GM12878 (cell line): ENCODE measurements around the gene SARDH.

Experiments
- CBX5 ChIP-seq: sonication (generic); IDR thresholded peaks from 2 replicates; pipeline ENCODE4 v1.6.1; 2016; ENCODE audit warnings: low read depth, moderate library complexity, mild to moderate bottlenecking, inconsistent platforms
- E4F1 ChIP-seq: fragments of 450-650 bp; IDR thresholded peaks from 2 replicates; pipeline ENCODE4 v1.6.1; 2018; ENCODE audit warnings: borderline replicate concordance, mild to moderate bottlenecking; ENCODE audit not compliant: partially characterized antibody
- EZH2 ChIP-seq: IDR thresholded peaks from 2 replicates; pipeline ENCODE4 v1.6.1; 2012; ENCODE audit warnings: low read depth, mild to moderate bottlenecking, control low read depth, inconsistent platforms, low read length, borderline replicate concordance; ENCODE audit not compliant: control insufficient read depth
- GABPA ChIP-seq: IDR thresholded peaks from 2 replicates; pipeline ENCODE4 v1.6.1; 2014; ENCODE audit warnings: antibody characterized with exemption, low read depth, mild to moderate bottlenecking, inconsistent platforms
- IRF3 ChIP-seq: fragments of 450-650 bp; IDR thresholded peaks from 2 replicates; pipeline ENCODE4 v1.6.1; 2014; ENCODE audit warnings: mild to moderate bottlenecking
- MTA3 ChIP-seq: IDR thresholded peaks from 2 replicates; pipeline ENCODE4 v1.6.1; 2012; ENCODE audit warnings: low read length, inconsistent platforms, borderline replicate concordance
- MXI1 ChIP-seq: fragments of 150-350 bp; IDR thresholded peaks from 2 replicates; pipeline ENCODE4 v1.6.1; 2011; ENCODE audit warnings: low read depth, mild to moderate bottlenecking, inconsistent platforms, low read length, improper control_type of control experiment
- NFYB ChIP-seq: IDR thresholded peaks from 2 replicates; pipeline ENCODE4 v1.6.1; 2011; ENCODE audit warnings: low read depth, mild to moderate bottlenecking, low read length, improper control_type of control experiment, moderate library complexity; ENCODE audit not compliant: insufficient read depth
- POLR2AphosphoS5 ChIP-seq: IDR thresholded peaks from 2 replicates; pipeline ENCODE4 v1.6.1; 2011; ENCODE audit warnings: mild to moderate bottlenecking, low read length, inconsistent platforms
- REST ChIP-seq: IDR thresholded peaks from 2 replicates; pipeline ENCODE4 v1.6.1; 2012; ENCODE audit warnings: mild to moderate bottlenecking, low read depth, low read length
- RUNX3 ChIP-seq: IDR thresholded peaks from 2 replicates; pipeline ENCODE4 v1.6.1; 2012; ENCODE audit warnings: low read length, inconsistent platforms
- SIN3A ChIP-seq: IDR thresholded peaks from 2 replicates; pipeline ENCODE4 v1.6.1; 2012; ENCODE audit warnings: low read depth, low read length, improper control_type of control experiment
- STAT3 ChIP-seq: IDR thresholded peaks from 2 replicates; pipeline ENCODE4 v1.6.1; 2011; ENCODE audit warnings: low read depth, low read length, improper control_type of control experiment
- YY1 ChIP-seq: IDR thresholded peaks from 2 replicates; pipeline ENCODE4 v1.6.1; 2011; ENCODE audit warnings: low read depth, mild to moderate bottlenecking, low read length

- TF ChIP-seq GABPA (no peak), CBX5 (no peak), EZH2 (no peak), E4F1 (no peak), YY1 (no peak), IRF3 (no peak), NFYB (no peak), REST (no peak), MXI1 (no peak), RUNX3 (no peak), SIN3A (no peak), STAT3 (no peak), MTA3 (no peak), POLR2AphosphoS5 (no peak)
Observed at GRCh38 chr9:133781828-133782135, 43.6 kb upstream of the SARDH start.
